Activated T-helper 1 cell treated with Interleukin-2 at 50 U/mL for 16 hours (primary cell): ENCODE results near the gene WDR86.

Experiments
- DNase-seq: peaks from one replicate; pipeline ENCODE4 v3.0.0-alpha.2; 2020; ENCODE audit warnings: low read depth

Gene WDR86

GRCh38 chr7:151439855-151440798 lies 30.3 kb upstream of the WDR86 start, which contains the start of gene CRYGN:
Gene CRYGN (minus strand): TSS chr7:151440141. CDS start chr7:151439917, 224 bp downstream.
- DNase-seq: no peak

GRCh38 chr7:151438864-151439601 lies 29.2 kb upstream of the WDR86 start:
- no peak for DNase-seq

- DNase-seq: no peak
Observed at GRCh38 chr7:151437866-151438516, 28.2 kb upstream of the WDR86 start.

- no peak for DNase-seq
Observed at GRCh38 chr7:151437159-151437553, 27.3 kb upstream of the WDR86 start.

GRCh38 chr7:151436446-151437158 lies 26.8 kb upstream of the WDR86 start:
- DNase-seq: no peak

- DNase-seq: no peak
Observed at GRCh38 chr7:151435971-151436370, 26.1 kb upstream of the WDR86 start.

- no peak for DNase-seq
Observed at GRCh38 chr7:151435103-151435916, 25.5 kb upstream of the WDR86 start.

- DNase-seq: no peak
Observed at GRCh38 chr7:151434549-151434948, 24.7 kb upstream of the WDR86 start.

- no peak for DNase-seq
Observed at GRCh38 chr7:151433721-151434400, 24.0 kb upstream of the WDR86 start.

- peak; percentile 37 for DNase-seq
Observed at GRCh38 chr7:151432658-151433521, 23.1 kb upstream of the WDR86 start.

GRCh38 chr7:151431768-151432311 lies 22.0 kb upstream of the WDR86 start:
- DNase-seq: no peak

GRCh38 chr7:151431281-151431767 lies 21.5 kb upstream of the WDR86 start:
- no peak for DNase-seq

- DNase-seq: no peak
Observed at GRCh38 chr7:151430391-151431205, 20.8 kb upstream of the WDR86 start.

GRCh38 chr7:151429560-151430331 lies 19.9 kb upstream of the WDR86 start:
- peak; percentile 46 for DNase-seq

GRCh38 chr7:151429237-151429559 lies 19.4 kb upstream of the WDR86 start:
- DNase-seq: no peak

GRCh38 chr7:151428378-151429236 lies 18.8 kb upstream of the WDR86 start:
- no peak for DNase-seq
